NT2/D1 (cell line): ENCODE results near the gene SHC2.

Source experiments
- SUZ12 ChIP-seq: IDR thresholded peaks from 2 replicates; pipeline ENCODE4 v1.6.1; 2011; ENCODE audit not compliant: insufficient read length, insufficient read depth; ENCODE audit errors: extremely low read depth
- YY1 ChIP-seq: IDR thresholded peaks from 2 replicates; pipeline ENCODE4 v1.6.1; 2011; ENCODE audit not compliant: insufficient read length, insufficient read depth
- ZNF274 ChIP-seq: IDR thresholded peaks from 2 replicates; pipeline ENCODE4 v1.6.1; 2011; ENCODE audit warnings: mild to moderate bottlenecking, low read depth, low read length

DNA sequence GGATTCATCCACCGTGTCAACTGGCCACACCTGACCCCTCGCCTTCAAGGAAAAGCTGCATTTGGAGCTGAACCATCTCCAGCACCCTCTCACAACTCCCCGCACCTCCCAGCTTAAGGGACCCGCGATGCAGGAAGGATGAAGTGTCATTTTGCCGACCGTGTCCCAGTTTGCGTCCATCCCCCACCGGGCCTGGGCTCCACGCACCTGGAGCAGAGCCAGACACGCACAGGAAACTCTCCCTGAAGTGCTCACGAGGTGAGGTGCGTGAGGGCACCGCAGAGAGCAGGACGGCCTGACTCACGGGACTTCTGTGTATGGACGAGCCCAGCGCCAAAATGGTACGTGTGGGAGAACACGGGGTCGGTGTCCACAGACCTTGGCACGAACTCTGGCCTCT, 7.2 kb downstream of the SHC2 start:
- TF ChIP-seq YY1 (no peak), SUZ12 (no peak), ZNF274 (no peak)
